ENCODE results near the gene PDE6A.

The PDE6A gene

GRCh38 chr5:149808264-149808982, 136.2 kb downstream of the PDE6A start:
- no peak for DNase-seq
